Natural killer cell (primary cell): ENCODE data around the gene GAB2. TPM values are rescaled to one million over a fixed set of nuclear protein-coding genes. Genes with fewer than 3 reads are reported as not detected.
A peak's percentile ranks its signal among the peaks of the same experiment; 100 is the strongest.

Experiments used
- ATAC-seq, 3 donors: fragments of 150-1000 bp in 2 of 3; fragments of 200-7000 bp in 1 of 3; cut with Tn5 transposase; 1 replicate in 1 of 3; 2 replicates in 2 of 3; pipeline ENCODE4 v1.10.0; 2021; ENCODE audit warnings: mild to moderate bottlenecking in 2 of 3, moderate library complexity in 2 of 3
- DNase-seq, 2 donors: peaks; one replicate each; pipeline versions ENCODE4 v3.0.0 to v3.0.0-alpha.2; 2013 to 2021; ENCODE audit warnings: mixed read lengths in 1 of 2
- H3K27ac ChIP-seq: one replicate; pipeline ENCODE4 v1.5.1; 2013; ENCODE audit warnings: mild to moderate bottlenecking, low read length
- H3K27me3 ChIP-seq: one replicate; pipeline ENCODE4 v1.6.1; 2013; ENCODE audit warnings: low read length; ENCODE audit not compliant: control insufficient read depth, insufficient read depth
- H3K36me3 ChIP-seq: one replicate; pipeline ENCODE4 v1.6.1; 2013; ENCODE audit warnings: low read length; ENCODE audit not compliant: control insufficient read depth, insufficient read depth
- H3K4me1 ChIP-seq: one replicate; pipeline ENCODE4 v1.6.1; 2013; ENCODE audit warnings: low read length; ENCODE audit not compliant: control insufficient read depth, insufficient read depth
- H3K4me3 ChIP-seq: one replicate; pipeline ENCODE4 v1.5.1; 2013; ENCODE audit warnings: low read length
- H3K9me3 ChIP-seq: one replicate; pipeline ENCODE4 v1.6.1; 2013; ENCODE audit warnings: low read length; ENCODE audit not compliant: control insufficient read depth, insufficient read depth
- H3K27ac Mint-ChIP-seq, 2 donors: one replicate each; pipeline ENCODE4 v1.8.0; 2022; ENCODE audit warnings: mild to moderate bottlenecking in 2 of 2, mixed read lengths in 2 of 2, moderate library complexity in 1 of 2
- H3K27me3 Mint-ChIP-seq, 2 donors: one replicate each; pipeline ENCODE4 v1.8.0; 2022; ENCODE audit warnings: low read depth in 2 of 2, mixed read lengths in 2 of 2
- H3K36me3 Mint-ChIP-seq: one replicate; pipeline ENCODE4 v1.8.0; 2022; ENCODE audit warnings: mixed read lengths
- H3K4me1 Mint-ChIP-seq, 2 donors: one replicate each; pipeline ENCODE4 v1.8.0; 2022; ENCODE audit warnings: mixed read lengths in 2 of 2
- H3K4me3 Mint-ChIP-seq: one replicate; pipeline ENCODE4 v1.8.0; 2022; ENCODE audit warnings: mild to moderate bottlenecking, moderate library complexity, mixed read lengths
- H3K9me3 Mint-ChIP-seq, 2 donors: one replicate each; pipeline ENCODE4 v1.8.0; 2022; ENCODE audit warnings: mixed read lengths in 2 of 2
- CTCF ChIP-seq: fragments of 200-600 bp; IDR thresholded peaks from one replicate; pipeline ENCODE4 v1.8.0; 2022; ENCODE audit warnings: antibody characterized with exemption
- WGBS: methylation state at CpG from one replicate; pipeline ENCODE4 v1.1.7; 2013; ENCODE audit warnings: missing lambda C conversion rate; ENCODE audit not compliant: insufficient coverage; 5-methylcytosine and 5-hydroxymethylcytosine counted together
- intact Hi-C: fragments of 100-400 bp; cut with micrococcal nuclease; formaldehyde crosslinking; loops from one replicate; pipeline ENCODE4 v1.14.2; 2022
- total RNA-seq, 4 donors: library from RNA; stranded (reverse); fragments of 120-200 nt in 1 of 4; gene quantifications; one replicate each; pipeline versions ENCODE4 v1.2.3 to v1.2.4, GENCODE V29; 2013 to 2022

Gene GAB2
- total RNA-seq, 3 donors from 2014 or later (not counting 1 experiment from before 2014, with no cell fraction given): 4.3 to 58.4 (median 8.1) TPM

GRCh38 chr11:78187366-78188285 is 230.0 kb downstream of the GAB2 start:
- Histone ChIP-seq H3K27me3 (no peaks in the 10 kb centered on the region), H3K27ac (peak overlapping the region; percentile 71), H3K9me3 (no peaks in the 10 kb centered on the region), H3K36me3 (no peaks in the 10 kb centered on the region), H3K4me3 (peak overlapping the region; percentile 97), H3K4me1 (peaks cover 23% of the 10 kb centered on the region)
- intact Hi-C loops: loop anchor here (1.0 to 2.0 kb wide), 2 partner anchors 15 to 48 kb away; partner anchors contain the start of gene ALG8
- no peaks in the 10 kb centered on the region for H3K36me3 Mint-ChIP-seq
- peak overlapping the region; percentile 99 for H3K4me3 Mint-ChIP-seq
- H3K27ac Mint-ChIP-seq: peak overlapping the region; percentile 87 to 93
- DNase-seq (peak; percentile 49 to 83), ATAC-seq (peak; percentile 37 to 56 (median 46))
- H3K27me3 Mint-ChIP-seq: no peaks in the 10 kb centered on the region
- no peaks in the 10 kb centered on the region for H3K9me3 Mint-ChIP-seq
- TF ChIP-seq CTCF: no peak
- WGBS: 27% methylated on average over 27 of the region's 31 CpGs
- H3K4me1 Mint-ChIP-seq: peaks cover 29 to 50% of the 10 kb centered on the region in 2 donors

GRCh38 chr11:78181185-78181584 is 236.4 kb downstream of the GAB2 start:
- no peak for TF ChIP-seq CTCF
- H3K27ac ChIP-seq: no peak overlapping the region
- no peaks in the 10 kb centered on the region for H3K9me3 Mint-ChIP-seq
- no peaks in the 10 kb centered on the region for H3K36me3 ChIP-seq
- H3K27ac Mint-ChIP-seq: no peak overlapping the region
- no peaks in the 10 kb centered on the region for H3K27me3 ChIP-seq
- H3K4me3 ChIP-seq: no peak overlapping the region
- H3K4me3 Mint-ChIP-seq: no peak overlapping the region
- H3K36me3 Mint-ChIP-seq: no peaks in the 10 kb centered on the region
- no peaks in the 10 kb centered on the region for H3K27me3 Mint-ChIP-seq
- H3K4me1 ChIP-seq: no peaks in the 10 kb centered on the region
- H3K4me1 Mint-ChIP-seq: peaks cover 0 to 7% of the 10 kb centered on the region in 2 donors
- intact Hi-C loops: no loop called here
- ATAC-seq (no peak), DNase-seq (no peak)
- WGBS: 86% methylated on average over 2 of the region's 2 CpGs
- no peaks in the 10 kb centered on the region for H3K9me3 ChIP-seq

- ATAC-seq: no peak
- no peaks in the 10 kb centered on the region for H3K9me3 Mint-ChIP-seq
- 100% methylated on average over 1 of the region's 4 CpGs for WGBS
Observed at GRCh38 chr11:78180751-78181150, 236.9 kb downstream of the GAB2 start.

More at GRCh38 chr11:78180751-78181150, 236.9 kb downstream of the GAB2 start:
- Histone ChIP-seq H3K4me1 (no peaks in the 10 kb centered on the region), H3K36me3 (no peaks in the 10 kb centered on the region), H3K27me3 (no peaks in the 10 kb centered on the region), H3K9me3 (no peaks in the 10 kb centered on the region), H3K4me3 (no peak overlapping the region), H3K27ac (no peak overlapping the region)
- no peak overlapping the region for H3K4me3 Mint-ChIP-seq
- no peak for DNase-seq
- H3K27me3 Mint-ChIP-seq: no peaks in the 10 kb centered on the region
- no peak overlapping the region for H3K27ac Mint-ChIP-seq
- peaks cover 0 to 7% of the 10 kb centered on the region in 2 donors for H3K4me1 Mint-ChIP-seq
- no peaks in the 10 kb centered on the region for H3K36me3 Mint-ChIP-seq
- intact Hi-C loops: no loop called here
- no peak for TF ChIP-seq CTCF
